Left lung (tissue), 10 donors: ENCODE data around the gene EPHB4. TPM values are rescaled to one million over a fixed set of nuclear protein-coding genes. Genes with fewer than 3 reads are reported as not detected.

ENCODE experiments used
- ATAC-seq: fragments of 200-7000 bp; cut with Tn5 transposase; one replicate; pipeline ENCODE4 v1.9.1; 2020; ENCODE audit warnings: moderate library complexity
- DNase-seq, 4 donors: peaks; one replicate each; pipeline ENCODE4 v3.0.0-alpha.2; 2013 to 2020
- H3K27ac ChIP-seq, 2 donors: fragments of 200-600 bp; sonication (generic) in 1 of 2; one replicate each; pipeline versions ENCODE4 v1.5.0 to v1.8.0; 2020 to 2021
- H3K27me3 ChIP-seq, 2 donors: fragments of 200-600 bp; sonication (generic) in 1 of 2; one replicate each; pipeline versions ENCODE4 v1.5.0 to v1.8.0; 2020 to 2021
- H3K36me3 ChIP-seq, 2 donors: fragments of 200-600 bp; sonication (generic) in 1 of 2; one replicate each; pipeline versions ENCODE4 v1.5.0 to v1.8.0; 2020 to 2021
- H3K4me1 ChIP-seq, 2 donors: fragments of 200-600 bp; one replicate each; pipeline ENCODE4 v1.8.0; 2021
- H3K4me3 ChIP-seq, 2 donors: fragments of 200-600 bp; sonication (generic) in 1 of 2; one replicate each; pipeline versions ENCODE4 v1.5.0 to v1.8.0; 2020 to 2021; ENCODE audit warnings: mild to moderate bottlenecking in 1 of 2
- H3K9me3 ChIP-seq, 2 donors: fragments of 200-600 bp; sonication (generic) in 1 of 2; one replicate each; pipeline versions ENCODE4 v1.5.0 to v1.8.0; 2020 to 2021
- CTCF ChIP-seq, 2 donors: fragments of 200-600 bp; sonication (generic) in 1 of 2; IDR thresholded peaks; one replicate each; pipeline versions ENCODE4 v1.5.0 to v1.8.0; 2021; ENCODE audit warnings: antibody characterized with exemption in 2 of 2
- intact Hi-C, 2 donors: fragments of 100-400 bp; cut with DNase I; formaldehyde crosslinking; loops; one replicate each; pipeline versions ENCODE4 v1.11.2 to v1.14.2; 2022
- polyA plus RNA-seq, 6 donors: library from polyadenylated mRNA; unstranded; fragments of 120-200 nt; gene quantifications; one replicate each; pipeline ENCODE4 v1.2.1, GENCODE V29; 2013; ENCODE audit not compliant: insufficient read length in 6 of 6
- total RNA-seq, 2 donors: library from RNA; stranded (reverse); fragmentation: NEBNext Ultra II Directional; extraction: Animal tissue kit (Norgen Biotek cat#: 25700); gene quantifications; one replicate each; pipeline ENCODE4 v1.2.1, GENCODE V29; 2021
- donor health status: DM: no; HTN: yes; CAD: no.
- donor health status: DM: no; HTN: no; CAD: no.

The EPHB4 gene
- total and polyA plus RNA-seq, 8 donors = 72.9 to 123 (median 98.8) TPM

- ATAC-seq (no peak), DNase-seq (no peak)
- H3K27me3 ChIP-seq = no peaks in the 10 kb centered on the region
- H3K36me3 ChIP-seq = peaks cover 0 to 42% of the 10 kb centered on the region in 2 donors
- no peak for TF ChIP-seq CTCF (IDR thresholded peaks at IDR 0.05)
- H3K9me3 ChIP-seq = no peaks in the 10 kb centered on the region
- peak overlapping the region in 1 of 2 donors; percentile 86 for H3K4me3 ChIP-seq
- intact Hi-C loops = loop anchor here in 1 of 2 donors (5.0 to 10.0 kb wide), 2 partner anchors 52 to 150 kb away; partner anchors contain the start of gene POP7
- peaks cover 0 to 26% of the 10 kb centered on the region in 2 donors for H3K4me1 ChIP-seq
- no peak overlapping the region for H3K27ac ChIP-seq
Observed at GRCh38 chr7:100854146-100854895, 27.0 kb upstream of the EPHB4 start.

GRCh38 chr7:100852048-100852872 lies 24.9 kb upstream of the EPHB4 start, which contains the start of gene SLC12A9:
SLC12A9 (plus strand) TSS chr7:100852713; CDS start chr7:100854198, 1,485 bp downstream.
- Histone ChIP-seq H3K4me3 (peak within 1 kb of the TSS; percentile 86 to 87), H3K36me3 (peaks cover 0 to 22% of the 10 kb centered on the region in 2 donors), H3K4me1 (peaks cover 0 to 26% of the 10 kb centered on the region in 2 donors), H3K27me3 (no peaks in the 10 kb centered on the region), H3K27ac (peak within 1 kb of the TSS in 1 of 2 donors; percentile 87), H3K9me3 (no peaks in the 10 kb centered on the region)
- DNase-seq = peak; percentile 89 to 98 (median 94)
- peak; percentile 88 to 92 for TF ChIP-seq CTCF (IDR thresholded peaks at IDR 0.05)
- intact Hi-C loops = loop anchor here in 1 of 2 donors (5.0 to 10.0 kb wide), 2 partner anchors 50 to 147 kb away; partner anchors contain the start of gene POP7
- peak; percentile 100 for ATAC-seq

- Histone ChIP-seq H3K9me3 (no peaks in the 10 kb centered on the region), H3K4me3 (no peak overlapping the region), H3K27me3 (no peaks in the 10 kb centered on the region), H3K36me3 (no peaks in the 10 kb centered on the region), H3K27ac (no peak overlapping the region), H3K4me1 (peaks cover 0 to 8% of the 10 kb centered on the region in 2 donors)
- ATAC-seq (no peak), DNase-seq (no peak)
- intact Hi-C loops = no loop called here
- TF ChIP-seq CTCF (IDR thresholded peaks at IDR 0.05) = no peak
Observed at GRCh38 chr7:100847360-100847759, 20.0 kb upstream of the EPHB4 start.

- H3K36me3 ChIP-seq = no peaks in the 10 kb centered on the region
- no peak for TF ChIP-seq CTCF (IDR thresholded peaks at IDR 0.05)
- no peaks in the 10 kb centered on the region for H3K27me3 ChIP-seq
- H3K9me3 ChIP-seq = no peaks in the 10 kb centered on the region
- DNase-seq (no peak), ATAC-seq (no peak)
- no peak overlapping the region for H3K4me3 ChIP-seq
- intact Hi-C loops = no loop called here
- H3K27ac ChIP-seq = no peak overlapping the region
- H3K4me1 ChIP-seq = peaks cover 6 to 19% of the 10 kb centered on the region in 2 donors
Observed at GRCh38 chr7:100840470-100841100, 13.3 kb upstream of the EPHB4 start.
